Endothelial cell of umbilical vein (primary cell): ENCODE data around the gene MRPL57. TPM values are rescaled to one million over a fixed set of nuclear protein-coding genes. Genes with fewer than 3 reads are reported as not detected.
"Not testable (repeated sequence)": the region's sequence is repeated elsewhere in the genome, so short reads cannot be mapped to it uniquely, and the experiment has no call there.

Source experiments
- BruUV-seq: library from RNA; stranded (reverse); fragments of 400-500 nt; replicated peaks from 2 replicates; lab custom pipeline; 2021; lab: Mats Ljungman, UMichigan
- CTCF ChIA-PET: fragments of 300-600, 350-600 bp; sonication (Branson Sonifier 250); formaldehyde crosslinking; loops from one replicate; lab custom pipeline; 2021; ENCODE audit warnings: antibody characterized with exemption, inconsistent platforms; lab: Charles Lee
- POLR2A ChIA-PET: fragments of 300-600, 350-600 bp; sonication (Branson Sonifier 250); formaldehyde crosslinking; loops from one replicate; lab custom pipeline; 2021; ENCODE audit warnings: antibody characterized with exemption, inconsistent platforms; lab: Charles Lee
- DNase-seq: peaks from one replicate; pipeline ENCODE4 v3.0.0-alpha.2; 2011; ENCODE audit warnings: low read depth, low spot score
- FAIRE-seq: peaks from 2 replicates; lab custom pipeline; 2011; peaks lifted over from hg19 to GRCh38; lab: Jason Lieb, UNC
- H2AFZ ChIP-seq: 2 replicates; pipeline ENCODE4 v1.6.0; 2012; ENCODE audit warnings: low read depth, low read length, control low read depth, inconsistent platforms
- H3K27ac ChIP-seq: 2 replicates; pipeline ENCODE4 v1.5.1; 2011; ENCODE audit warnings: low read depth, mild to moderate bottlenecking, control low read depth, low read length, moderate library complexity; ENCODE audit not compliant: insufficient read depth
- H3K27me3 ChIP-seq, 2 experiments: 2 replicates each; pipeline versions ENCODE4 v1.6.0 to v1.6.1; 2011; ENCODE audit warnings: low read length in 2 of 2, mixed read lengths in 1 of 2; ENCODE audit not compliant: control insufficient read depth in 2 of 2, insufficient read depth in 2 of 2
- H3K36me3 ChIP-seq, 2 experiments: 2 replicates in 1 of 2; 3 replicates in 1 of 2; pipeline ENCODE4 v1.5.1; 2011; ENCODE audit warnings: low read length in 2 of 2, mild to moderate bottlenecking in 1 of 2, moderate library complexity in 1 of 2; ENCODE audit not compliant: control insufficient read depth in 2 of 2, insufficient read depth in 2 of 2; ENCODE audit errors: extremely low read depth in 1 of 2
- H3K4me1 ChIP-seq: 3 replicates; pipeline ENCODE4 v1.5.1; 2011; ENCODE audit warnings: mild to moderate bottlenecking, low read length; ENCODE audit not compliant: control insufficient read depth, insufficient read depth; ENCODE audit errors: extremely low read depth
- H3K4me2 ChIP-seq: 2 replicates; pipeline ENCODE4 v1.6.1; 2011; ENCODE audit warnings: low read length, control low read depth, mixed read lengths; ENCODE audit not compliant: insufficient read depth
- H3K4me3 ChIP-seq, 3 experiments: fragments of 200-600 bp in 1 of 3; sonication (generic), shearing (Covaris generic) in 1 of 3; replicated peaks in 1 of 3; 2 replicates each; pipeline ENCODE4 v1.5.1; 2011 to 2016; ENCODE audit warnings: control low read depth in 3 of 3, low read length in 3 of 3, mild to moderate bottlenecking in 2 of 3, inconsistent platforms in 1 of 3, low read depth in 1 of 3, moderate library complexity in 1 of 3; ENCODE audit not compliant: insufficient read depth in 1 of 3
- H3K79me2 ChIP-seq: 2 replicates; pipeline ENCODE4 v1.6.0; 2012; ENCODE audit warnings: low read length, inconsistent platforms; ENCODE audit not compliant: control insufficient read depth, insufficient read depth
- H3K9ac ChIP-seq: replicated peaks from 2 replicates; pipeline ENCODE3; 2011; ENCODE audit warnings: low read length, control low read depth; ENCODE audit not compliant: insufficient read depth; ENCODE audit errors: extremely low read depth
- H3K9me1 ChIP-seq: replicated peaks from 3 replicates; pipeline ENCODE4 v1.6.0; 2011; ENCODE audit warnings: mild to moderate bottlenecking, low read length; ENCODE audit not compliant: control insufficient read depth, insufficient read depth; ENCODE audit errors: extremely low read depth
- H3K9me3 ChIP-seq: replicated peaks from 2 replicates; pipeline ENCODE4 v1.5.1; 2012; ENCODE audit warnings: low read length, inconsistent platforms; ENCODE audit not compliant: control insufficient read depth, insufficient read depth
- H4K20me1 ChIP-seq: replicated peaks from 2 replicates; pipeline ENCODE3; 2011; ENCODE audit warnings: mild to moderate bottlenecking, low read length; ENCODE audit not compliant: control insufficient read depth, insufficient read depth; ENCODE audit errors: extremely low read depth
- FOS ChIP-seq: IDR thresholded peaks from 2 replicates; pipeline ENCODE4 v1.6.1; 2011; ENCODE audit warnings: mild to moderate bottlenecking, low read length, moderate library complexity, borderline replicate concordance; ENCODE audit not compliant: insufficient read depth
- JUN ChIP-seq: IDR thresholded peaks from 2 replicates; pipeline ENCODE4 v1.6.1; 2011; ENCODE audit warnings: borderline replicate concordance, low read depth; ENCODE audit not compliant: insufficient read length, insufficient read depth
- POLR2A ChIP-seq: IDR thresholded peaks from 2 replicates; pipeline ENCODE4 v1.6.1; 2012; ENCODE audit warnings: low read depth, mild to moderate bottlenecking, control low read depth, low read length
- dilution Hi-C: fragments of 300-500 bp; cut with MboI; formaldehyde crosslinking; loops from one replicate; pipeline ENCODE4 v1.15.0; 2019; ENCODE audit warnings: low sequenced_read_pairs; ENCODE audit not compliant: extremely low pct_ligation_motif_present
- intact Hi-C: fragments of 100-400 bp; cut with micrococcal nuclease; formaldehyde crosslinking; loops from one replicate; pipeline ENCODE4 v1.10.0; 2022
- polyA plus RNA-seq, 4 experiments: library from polyadenylated mRNA; depleted of rRNA in 3 of 4; stranded (reverse) in 3 of 4; unstranded in 1 of 4; fragments of >200 nt; gene quantifications; 2 replicates each; pipeline versions ENCODE4 v1.2.1 to v1.2.3, GENCODE V29; 2011 to 2012; ENCODE audit warnings: missing spikeins in 1 of 4
- total RNA-seq: library from RNA; stranded (reverse); gene quantifications from 2 replicates; pipeline ENCODE4 v1.2.3, GENCODE V29; 2021

MRPL57 gene
- total and polyA plus RNA-seq, 2 donors (not counting 3 experiments of a cell fraction or from before 2014, with no cell fraction given) = 17.7 to 23.1 TPM

GRCh38 chr13:21135833-21136232 is 40.6 kb upstream of the MRPL57 start:
- POLR2A ChIA-PET, H3K27ac ChIP-seq, H3K4me3 ChIP-seq, H3K27me3 ChIP-seq, H3K9me1 ChIP-seq, H4K20me1 ChIP-seq, dilution Hi-C loops, H3K4me1 ChIP-seq, H3K4me2 ChIP-seq, intact Hi-C loops, FAIRE-seq, H3K79me2 ChIP-seq, BruUV-seq, H3K9me3 ChIP-seq, H2AFZ ChIP-seq, H3K9ac ChIP-seq, H3K36me3 ChIP-seq, DNase-seq: not testable (repeated sequence)
- CTCF ChIA-PET = interaction anchor here (1.4 to 1.8 kb wide), 3 partner anchors 102 to 192 kb away, joined by 5 to 6 read pairs (median 6); no protein-coding TSS in a partner anchor

- FAIRE-seq = peak; percentile 40
- DNase-seq = no peak
- dilution Hi-C loops = no loop called here
These were observed 38.8 kb upstream of the MRPL57 start for GRCh38 chr13:21137696-21138095.

More at GRCh38 chr13:21137696-21138095, 38.8 kb upstream of the MRPL57 start:
- intact Hi-C loops = no loop called here
- ChIA-PET CTCF (interaction anchor here (0.9 to 2.1 kb wide), 3 partner anchors 15 to 194 kb away, joined by 3 to 6 read pairs (median 4); no protein-coding TSS in a partner anchor), POLR2A (no interaction called here)
- H3K9me3 ChIP-seq = no peaks in the 10 kb centered on the region
- no peak overlapping the region for H3K27ac ChIP-seq
- peaks cover 11% of the 10 kb centered on the region for H3K4me1 ChIP-seq
- BruUV-seq = no TSS peak
- peak; percentile 30 for TF ChIP-seq FOS
- TF ChIP-seq POLR2A = no peak
- peak; percentile 19 for TF ChIP-seq JUN
- peaks cover 22% of the 10 kb centered on the region for H3K79me2 ChIP-seq
- peak overlapping the region; percentile 34 for H2AFZ ChIP-seq
- no peak overlapping the region for H3K4me2 ChIP-seq
- H3K9ac ChIP-seq = no peak overlapping the region
- H3K27me3 ChIP-seq = no peaks in the 10 kb centered on the region
- H3K9me1 ChIP-seq = no peaks in the 10 kb centered on the region
- H3K4me3 ChIP-seq = no peak overlapping the region
- no peaks in the 10 kb centered on the region for H3K36me3 ChIP-seq
- H4K20me1 ChIP-seq = no peaks in the 10 kb centered on the region
